Limb (tissue), 2 donors: Measurements from ENCODE around the gene KRAS.

ENCODE experiments used
- DNase-seq, 2 donors: peaks; one replicate each; pipeline ENCODE4 v3.0.0-alpha.2; 2016; ENCODE audit errors: extremely low spot score in 2 of 2

Gene KRAS

DNA sequence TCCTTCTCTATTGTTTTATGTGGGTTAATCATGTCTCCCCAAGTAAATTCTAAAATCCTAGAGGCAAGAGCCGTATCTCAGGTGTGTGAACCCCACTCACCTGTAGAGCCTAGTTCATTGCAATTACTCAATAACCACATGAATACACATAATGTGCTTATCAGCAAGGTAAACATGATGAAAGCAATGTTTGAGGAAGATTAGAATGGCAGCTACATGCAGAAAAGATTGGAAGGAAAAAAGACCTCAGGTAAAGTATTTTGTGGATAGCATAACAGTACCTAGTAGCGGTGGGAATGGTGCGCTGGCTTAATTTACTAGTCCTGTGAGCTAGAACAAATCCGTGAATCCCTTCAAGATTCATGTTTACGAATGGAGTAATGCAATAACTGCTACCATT, 5.3 kb upstream of the KRAS start:
- no peak for DNase-seq

DNA sequence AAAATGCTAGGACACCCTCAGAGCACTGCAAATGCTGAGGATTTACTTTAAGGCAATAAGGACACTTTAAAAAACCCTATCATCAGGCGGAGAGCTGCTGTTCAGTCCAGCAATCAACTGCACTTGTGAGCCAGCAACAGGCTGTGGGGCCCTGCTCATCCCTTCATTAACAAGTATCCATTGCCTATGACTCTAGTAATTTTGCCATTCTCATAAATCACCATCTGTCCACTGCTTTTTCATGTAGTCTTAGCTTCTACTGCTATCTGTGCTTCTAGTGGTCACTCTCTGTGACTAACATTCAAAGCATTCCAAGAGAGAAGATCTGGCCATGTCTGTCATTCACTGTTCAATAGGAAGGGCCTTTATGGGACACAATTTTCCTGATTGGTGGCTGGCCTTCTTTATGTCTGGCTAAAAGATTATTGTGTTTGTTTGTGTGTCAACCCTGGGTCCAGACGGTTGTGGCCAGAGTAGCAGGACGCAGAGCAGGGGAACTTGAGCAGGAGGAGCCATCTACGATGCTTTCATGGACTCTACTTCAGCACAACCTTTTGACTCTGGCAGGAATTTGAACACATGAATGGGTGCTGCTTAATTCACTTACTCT, 3.6 kb upstream of the KRAS start:
- no peak for DNase-seq

DNA sequence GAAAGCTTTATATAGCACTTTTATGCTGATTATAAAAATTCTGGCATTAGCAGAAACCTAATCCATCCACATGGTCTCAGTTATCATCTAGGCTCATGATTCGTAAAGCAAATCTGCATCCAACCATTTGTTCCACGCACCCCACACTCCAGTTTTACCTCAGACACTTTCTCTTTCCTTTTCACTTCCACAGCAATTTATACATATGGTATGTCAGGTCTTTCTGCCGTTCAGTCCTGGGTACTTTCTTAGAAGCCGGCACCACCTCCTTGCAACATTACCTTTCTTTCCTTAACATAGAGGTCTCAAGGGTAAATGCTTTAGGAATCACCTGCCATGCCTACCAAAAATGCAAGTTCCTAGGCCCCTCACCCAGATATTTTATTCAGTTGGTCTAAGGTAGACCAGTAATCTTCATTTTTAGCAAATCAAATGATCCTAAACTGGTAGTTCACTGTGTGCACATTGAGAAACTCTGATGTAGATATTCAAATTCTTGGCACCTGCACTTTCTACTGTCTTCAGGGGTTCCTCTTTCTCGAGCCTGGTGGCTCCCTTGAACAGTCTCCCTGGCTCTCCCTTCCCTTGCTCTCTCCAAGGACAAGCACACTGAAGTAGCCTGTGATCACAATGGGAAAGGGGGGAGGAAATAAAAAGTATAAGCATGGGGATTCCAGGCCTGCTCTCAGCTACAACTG, 2.8 kb upstream of the KRAS start:
- no peak for DNase-seq

DNA sequence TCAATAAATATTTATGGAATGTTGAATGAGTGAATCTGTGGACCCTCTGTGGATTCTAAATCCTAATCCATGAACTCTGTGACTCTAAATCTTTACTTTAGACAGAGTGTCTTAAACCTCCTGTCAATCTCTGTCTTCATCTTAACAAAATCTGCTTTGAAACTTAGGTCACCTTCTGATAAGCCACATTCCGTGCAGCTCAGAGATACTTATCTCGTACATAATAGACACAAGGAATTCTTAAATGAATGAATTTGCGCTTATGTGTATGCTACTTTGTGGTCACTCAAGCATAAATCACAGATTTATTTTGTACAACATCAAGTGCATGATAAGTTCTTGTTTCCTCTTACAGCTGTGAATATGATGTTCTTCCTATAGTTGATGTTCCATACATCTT, 2.2 kb upstream of the KRAS start:
- no peak for DNase-seq

DNA sequence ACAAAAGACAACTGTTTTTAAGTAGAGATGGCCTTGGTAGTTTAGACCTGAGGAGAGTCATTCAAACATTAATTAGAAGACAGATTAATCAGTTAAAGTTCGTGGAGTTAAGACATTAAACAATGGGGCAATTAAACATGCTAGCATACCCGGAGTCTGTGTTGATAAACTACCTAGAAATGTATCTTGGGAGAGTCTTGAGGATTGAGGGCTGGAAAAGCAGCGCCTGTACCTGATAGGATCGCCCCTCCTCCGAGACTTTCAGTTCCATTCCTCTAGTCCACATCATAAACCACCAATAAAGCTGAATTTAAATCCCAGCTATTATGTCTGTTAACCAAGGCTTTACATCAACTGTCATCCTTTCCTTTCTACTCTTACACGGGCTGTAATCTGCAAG, 1.0 kb upstream of the KRAS start:
- DNase-seq: no peak

DNA sequence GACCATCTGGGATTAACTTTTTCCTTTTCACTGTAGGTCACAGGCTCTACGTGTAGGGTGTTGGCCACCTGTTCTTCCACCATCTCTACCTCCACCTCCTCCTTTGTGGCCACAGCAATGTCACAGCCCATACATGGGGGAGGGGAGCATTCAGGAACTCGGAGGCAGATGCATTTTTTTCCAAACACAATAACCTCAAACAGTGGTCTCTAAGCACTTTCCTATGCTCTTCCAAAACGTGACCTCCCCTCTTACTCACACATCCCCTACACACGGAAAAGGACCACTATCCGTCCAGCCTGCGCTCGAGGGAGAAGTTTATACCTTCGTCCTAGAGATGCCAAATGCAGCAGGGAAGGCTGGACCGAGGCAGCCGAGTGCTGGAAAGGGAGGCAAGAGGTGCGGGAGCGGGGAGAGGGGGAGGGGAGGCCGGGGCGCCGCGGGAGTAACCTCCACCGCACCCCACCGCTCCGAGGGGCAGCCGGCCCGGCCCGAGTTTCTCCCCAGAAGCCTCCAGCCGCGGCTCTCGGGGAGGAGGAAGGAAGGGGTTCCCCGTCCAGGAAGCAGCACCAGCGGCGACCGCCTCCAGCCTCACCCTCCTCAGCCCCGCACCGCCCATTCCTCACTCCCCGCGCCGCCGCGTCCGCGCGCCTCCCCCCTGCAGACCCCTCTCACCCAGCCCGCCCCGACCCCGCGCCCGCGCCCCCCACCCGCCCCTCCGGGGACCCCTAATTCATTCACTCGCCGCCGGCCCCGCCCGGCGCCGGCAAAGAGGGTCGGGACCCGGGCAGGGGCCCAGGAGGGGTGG, 594 bp downstream of the KRAS start:
- peak in 1 of 2 donors; percentile 15 for DNase-seq

DNA sequence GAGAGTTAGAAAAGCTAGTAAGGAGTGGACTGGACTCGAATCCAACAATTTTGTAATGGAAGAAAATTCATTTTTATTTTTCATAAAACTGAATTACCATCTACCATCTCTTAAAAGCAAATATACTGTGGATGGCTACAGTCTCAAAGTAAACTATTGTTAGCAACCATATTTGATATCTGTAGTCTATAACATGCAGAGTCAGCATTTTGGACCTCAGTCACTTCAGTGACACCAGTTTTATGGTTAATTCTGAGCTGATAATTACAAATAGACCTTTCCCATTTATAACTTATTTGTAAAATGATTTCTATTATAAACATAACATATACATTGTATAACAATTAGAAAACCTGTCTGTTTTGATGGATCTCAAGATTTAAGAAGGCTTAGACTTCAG, 2.0 kb downstream of the KRAS start:
- no peak for DNase-seq

DNA sequence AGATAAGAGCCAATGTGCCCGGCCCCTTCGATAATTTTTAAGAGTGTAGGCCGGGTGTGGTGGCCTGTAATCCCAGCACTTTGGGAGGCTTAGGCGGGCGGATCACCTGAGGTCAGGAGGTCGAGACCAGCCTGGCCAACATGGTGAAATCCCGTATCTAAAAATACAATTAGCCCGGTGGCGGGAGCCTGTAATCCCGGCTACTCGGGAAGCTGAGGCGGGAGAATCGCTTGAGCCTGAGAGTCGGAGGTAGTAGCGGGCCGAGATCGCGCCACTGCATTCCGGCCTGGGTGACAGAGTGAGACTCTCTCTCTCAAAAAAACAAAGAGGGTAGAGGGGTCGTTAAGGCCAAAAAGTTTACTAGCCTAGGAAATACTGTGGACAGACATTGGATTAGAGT, 2.6 kb downstream of the KRAS start:
- no peak for DNase-seq

DNA sequence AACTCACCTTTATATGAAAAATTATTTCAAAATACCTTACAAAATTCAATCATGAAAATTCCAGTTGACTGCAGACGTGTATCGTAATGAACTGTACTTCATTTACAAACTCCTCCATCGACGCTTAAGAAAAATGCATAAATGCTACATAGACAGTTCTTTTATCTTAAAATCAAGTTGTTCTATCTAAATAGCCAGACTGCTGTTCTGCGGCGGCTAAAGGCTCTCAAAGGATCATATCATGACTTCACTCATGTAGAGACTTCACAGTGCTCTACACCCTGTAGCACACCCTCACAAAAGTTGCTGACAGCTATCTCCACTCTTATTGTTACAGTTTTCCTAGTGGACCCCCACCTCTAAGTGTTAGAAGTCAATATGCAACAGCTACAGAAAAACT, 5.2 kb downstream of the KRAS start:
- no peak for DNase-seq

DNA sequence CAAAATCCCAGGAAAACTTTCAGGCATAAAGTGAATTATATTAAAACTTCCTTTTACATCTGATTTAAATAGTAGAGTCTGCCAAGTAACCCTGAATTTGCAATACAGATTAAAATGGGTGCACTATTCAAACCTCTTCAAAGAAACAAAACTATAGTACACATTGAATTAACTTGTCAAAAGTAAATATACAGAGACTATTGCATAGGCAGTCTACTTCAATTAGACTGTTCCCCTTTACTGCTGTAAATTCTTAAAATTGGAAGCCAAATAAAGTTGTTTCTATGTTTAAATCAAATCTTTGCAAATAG, 7.1 kb downstream of the KRAS start:
- no peak for DNase-seq

DNA sequence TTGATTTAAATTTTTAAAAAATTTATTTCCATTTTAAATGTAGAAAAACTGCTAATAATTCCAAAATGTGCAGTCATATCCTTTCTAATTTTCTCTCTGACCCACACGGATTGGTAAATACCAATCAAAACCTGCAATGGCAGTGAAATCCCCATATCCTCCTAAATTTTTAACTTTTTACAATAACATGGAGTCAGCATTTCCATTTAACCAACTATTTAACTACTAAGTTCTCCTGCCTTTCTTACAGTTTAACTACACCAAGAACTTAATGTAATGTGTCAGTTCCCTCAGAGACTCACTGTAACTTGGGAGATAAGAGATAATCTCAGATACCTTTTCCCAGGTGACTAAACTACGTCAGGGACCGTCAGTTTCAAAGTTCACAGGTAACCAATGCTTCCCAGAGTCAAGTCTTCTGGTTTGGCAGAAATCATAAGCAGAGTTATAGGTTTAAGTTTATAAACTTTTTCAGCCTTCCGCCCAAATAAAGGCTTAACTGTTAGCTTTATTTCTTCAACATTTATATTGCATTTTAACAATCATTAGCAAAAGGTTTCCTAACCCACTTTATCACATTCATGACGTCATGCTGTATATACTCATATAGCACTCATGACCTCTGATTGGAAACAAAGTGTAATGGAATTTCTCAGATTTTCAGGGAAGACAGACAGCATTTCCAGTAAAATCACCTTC, 7.6 kb downstream of the KRAS start:
- no peak for DNase-seq

DNA sequence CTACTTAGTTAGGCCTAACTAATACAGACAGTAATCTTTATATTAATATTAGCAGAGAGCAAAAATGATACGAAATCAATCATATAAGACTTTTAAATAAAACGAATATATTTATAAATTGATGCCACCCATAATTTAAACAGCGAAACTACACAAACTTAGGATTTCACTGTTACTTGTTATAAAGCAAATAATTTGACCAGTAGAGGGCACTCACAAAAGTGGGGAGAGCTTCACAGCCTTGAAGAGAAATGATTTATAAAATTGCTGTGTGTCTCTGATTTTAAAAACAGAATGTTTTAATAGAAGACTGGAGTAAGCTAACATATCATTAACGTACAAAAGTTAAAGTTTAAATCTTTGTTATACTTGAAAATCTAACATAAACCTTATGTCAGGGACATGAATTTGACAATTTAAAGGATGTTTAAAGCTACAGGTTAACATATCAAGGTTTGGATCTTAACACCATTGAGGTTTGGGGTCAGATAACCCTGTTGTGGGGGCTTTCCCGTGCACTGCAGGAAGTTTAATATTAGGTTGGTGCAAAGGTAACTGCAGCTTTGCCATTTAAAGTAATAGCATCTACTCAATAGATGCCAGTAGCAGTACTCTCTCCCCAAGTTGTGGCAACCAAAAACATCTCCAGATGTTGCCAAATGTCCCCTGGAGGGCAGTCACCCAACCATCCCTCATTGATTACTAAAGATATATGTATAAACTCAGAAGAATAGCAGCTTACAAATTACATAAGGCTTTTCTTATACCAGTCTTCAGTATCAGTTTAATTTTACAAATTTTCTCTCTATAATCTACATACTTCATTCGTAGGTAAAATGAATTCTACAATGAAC, 9.3 kb downstream of the KRAS start:
- DNase-seq: peak in 1 of 2 donors; percentile 66

DNA sequence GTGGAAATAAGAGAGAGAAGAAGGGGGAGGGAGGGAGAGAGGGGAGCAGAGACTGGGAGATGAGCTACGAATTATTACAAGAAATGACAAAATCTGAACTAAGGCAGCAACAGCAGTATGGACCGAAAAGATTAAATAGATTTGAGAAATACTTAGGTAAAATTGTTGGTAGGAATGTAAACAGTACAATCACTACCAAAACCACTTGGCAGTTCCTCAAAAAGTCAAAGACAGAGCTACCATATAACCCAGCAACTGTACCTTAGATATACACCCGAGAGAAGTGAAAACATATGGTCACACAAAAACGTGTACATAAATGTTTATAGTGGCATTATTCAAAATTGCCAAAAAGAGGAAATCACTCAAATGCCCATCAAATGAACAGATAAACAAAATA, 14.1 kb downstream of the KRAS start:
- DNase-seq: no peak

DNA sequence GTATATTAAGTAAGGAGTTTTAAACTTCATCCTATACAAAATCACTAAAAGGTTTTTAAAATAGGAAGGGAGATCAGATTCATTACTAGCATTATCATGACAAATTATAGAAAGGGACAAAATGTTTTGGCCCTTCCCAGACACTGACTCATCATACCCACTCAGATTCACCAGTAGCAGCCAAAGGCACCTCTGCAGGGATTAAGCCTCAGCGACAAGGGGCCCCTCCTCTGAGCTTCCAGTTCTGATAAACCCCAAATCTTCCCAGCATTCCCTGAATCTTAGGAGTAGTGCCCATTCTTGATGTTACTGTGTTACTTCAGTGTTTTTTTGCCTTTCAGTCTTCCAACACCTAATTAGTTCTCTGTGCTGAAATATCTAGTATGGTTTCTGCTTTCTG, 14.5 kb downstream of the KRAS start:
- DNase-seq: no peak

DNA sequence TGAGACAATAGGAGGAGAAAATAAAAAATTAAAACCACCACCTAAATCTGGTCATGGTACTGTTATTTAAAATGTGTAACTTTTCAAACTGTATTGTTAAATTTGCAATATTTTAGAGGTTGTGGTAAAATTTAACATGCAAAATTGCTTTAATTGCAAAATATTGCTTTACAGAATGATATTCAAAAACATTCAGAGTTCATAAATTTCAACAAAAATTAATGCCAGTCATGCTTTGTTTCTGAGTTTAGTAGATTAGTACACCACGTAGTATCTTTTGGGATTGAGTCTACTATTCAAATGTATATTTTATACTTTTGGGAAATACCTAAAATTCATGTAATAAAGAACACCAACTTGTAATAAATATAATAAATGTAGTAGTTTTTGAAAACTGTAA, 37.4 kb downstream of the KRAS start:
- no peak for DNase-seq

DNA sequence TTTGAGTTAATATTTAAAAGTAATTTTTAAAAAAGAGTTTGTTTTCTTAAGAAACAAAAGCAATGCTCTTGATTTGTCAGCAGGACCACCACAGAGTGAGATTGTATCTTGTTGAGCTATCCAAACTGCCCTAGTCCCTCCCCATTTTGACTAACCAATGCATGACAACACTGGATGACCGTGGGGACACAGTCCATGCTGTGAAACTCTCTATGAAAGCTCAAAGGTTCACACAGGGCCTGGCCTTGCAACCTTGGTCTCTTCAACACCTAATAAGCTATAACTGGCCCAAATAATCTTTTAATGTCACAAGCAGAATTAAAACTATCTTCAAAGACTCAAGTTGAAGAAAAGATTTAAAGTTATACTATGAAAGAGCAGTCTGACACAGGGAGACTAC, 42.2 kb downstream of the KRAS start:
- DNase-seq: no peak

DNA sequence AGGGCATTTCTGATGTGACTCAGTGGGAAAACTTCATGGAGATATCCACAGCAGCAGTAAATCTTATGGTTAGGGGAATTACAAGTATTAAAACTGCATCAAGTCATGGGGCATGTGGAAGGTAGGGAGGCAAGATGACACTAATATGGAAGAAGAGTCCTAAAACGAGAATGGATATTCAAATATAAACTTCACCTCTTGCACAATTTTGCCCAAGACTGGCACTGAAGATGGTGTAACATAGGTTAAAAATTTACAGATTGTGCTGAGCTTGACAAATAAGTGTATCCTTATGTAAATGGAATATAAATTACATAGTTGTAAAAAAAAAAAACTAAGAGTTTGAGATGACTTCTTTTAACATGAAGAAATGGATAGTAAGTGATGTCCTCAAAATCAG, 42.9 kb downstream of the KRAS start:
- no peak for DNase-seq

DNA sequence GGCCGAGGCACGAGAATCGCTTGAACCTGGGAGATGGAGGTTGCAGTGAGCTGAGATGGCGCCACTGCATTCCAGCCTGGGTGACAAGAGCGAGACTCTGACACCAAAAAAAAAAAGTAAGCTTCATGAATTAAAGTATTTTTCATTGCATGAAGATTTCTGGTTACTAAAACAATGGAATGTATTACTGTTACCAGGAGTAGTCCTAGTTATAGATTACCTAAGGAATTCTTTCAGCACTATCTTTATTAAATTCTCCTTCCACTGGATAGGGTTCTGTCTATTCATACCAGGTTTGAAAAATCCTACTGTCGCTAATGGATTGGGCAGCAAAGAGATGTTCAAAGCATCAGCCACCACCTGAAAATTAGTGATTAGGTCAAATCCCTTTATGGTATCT, 43.3 kb downstream of the KRAS start:
- DNase-seq: no peak

DNA sequence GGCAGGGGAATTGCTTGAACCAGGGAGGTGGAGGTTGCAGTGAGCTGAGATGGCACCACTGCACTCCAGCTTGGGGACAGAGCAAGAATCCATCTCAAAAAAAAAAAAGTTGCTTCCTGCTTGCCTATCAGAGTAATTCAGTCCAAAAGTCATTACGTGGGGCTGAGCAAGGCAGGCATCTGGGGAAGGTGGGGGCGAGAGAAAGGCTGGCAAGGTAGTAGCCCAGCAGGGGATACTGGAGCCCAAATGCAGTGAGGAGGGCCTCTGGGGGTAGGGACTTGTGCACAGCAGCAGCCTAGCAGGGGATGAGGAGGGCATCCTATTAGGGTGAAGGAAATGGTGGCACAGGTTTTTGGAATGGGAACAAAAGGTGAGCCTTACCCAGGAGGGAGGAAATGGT, 48.6 kb downstream of the KRAS start:
- no peak for DNase-seq

DNA sequence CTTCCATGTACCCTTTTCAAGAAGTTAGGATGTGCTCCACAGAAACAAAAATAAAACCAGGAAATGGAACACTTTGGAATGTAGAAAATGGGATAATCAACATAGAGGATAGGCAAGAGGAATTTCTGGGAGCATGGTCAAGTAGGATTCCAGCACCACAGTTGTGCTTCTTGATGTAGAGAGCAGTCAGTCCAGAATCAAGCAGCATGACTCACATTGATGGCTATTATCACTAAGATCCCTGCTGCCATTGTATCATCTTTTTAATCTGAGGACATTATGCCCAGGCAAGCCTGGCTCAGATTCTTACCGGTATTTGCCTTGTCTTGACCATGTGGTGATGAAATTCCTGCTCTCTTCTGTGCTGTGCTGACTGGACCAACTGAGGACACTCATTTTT, 50.0 kb downstream of the KRAS start:
- no peak for DNase-seq

DNA sequence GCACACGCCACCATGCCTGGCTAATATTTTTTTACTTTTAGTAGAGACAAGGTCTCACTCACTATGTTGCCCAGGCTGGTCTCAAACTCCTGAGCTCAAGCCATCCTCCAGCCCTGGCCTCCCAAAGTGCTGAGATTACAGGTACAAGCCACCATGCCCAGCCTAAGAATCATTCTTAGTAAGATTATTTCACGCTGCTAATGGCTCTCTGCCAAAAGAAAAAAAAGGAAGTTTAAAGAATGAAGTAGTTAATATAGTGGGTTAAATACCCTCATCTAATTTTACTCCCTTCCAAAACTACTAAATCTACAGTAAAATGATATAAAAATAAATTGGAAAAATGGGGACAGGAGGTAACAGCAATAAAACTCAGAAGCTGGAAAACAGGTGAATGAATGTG, 53.1 kb downstream of the KRAS start:
- DNase-seq: no peak
